ENCODE measurements around the gene DMP1. TPM values are rescaled to one million over a fixed set of nuclear protein-coding genes. Genes with fewer than 3 reads are reported as not detected.

DMP1 gene
- total and polyA plus RNA-seq, 2 donors (not counting 3 experiments of a cell fraction or from before 2014, with no cell fraction given): not detected

- intact Hi-C loops (cut with micrococcal nuclease): no loop called here
- no peak overlapping the region for H3K9ac ChIP-seq (replicated peaks; ENCODE audit: extremely low read depth, insufficient read depth, low read length)
- CTCF ChIA-PET: no interaction called here
Observed at GRCh38 chr4:87669373-87669772, 19.3 kb downstream of the DMP1 start.

More at GRCh38 chr4:87669373-87669772, 19.3 kb downstream of the DMP1 start:
- no peaks in the 10 kb centered on the region for H3K36me3 ChIP-seq (ENCODE audit: control insufficient read depth in 2 of 2, extremely low read depth in 1 of 2, insufficient read depth in 2 of 2, low read length in 2 of 2)
- H3K9me3 ChIP-seq (replicated peaks; ENCODE audit: control insufficient read depth, insufficient read depth, low read length): no peaks in the 10 kb centered on the region
- no peaks in the 10 kb centered on the region for H3K79me2 ChIP-seq (ENCODE audit: control insufficient read depth, insufficient read depth, low read length)
- DNase-seq (ENCODE audit: low read depth, low spot score) (no peak), FAIRE-seq (no peak)
- no peaks in the 10 kb centered on the region for H4K20me1 ChIP-seq (replicated peaks; ENCODE audit: control insufficient read depth, extremely low read depth, insufficient read depth, low read length)
- no peak overlapping the region for H3K4me2 ChIP-seq (ENCODE audit: insufficient read depth, low read length)
- TF ChIP-seq FOS (IDR thresholded peaks at IDR 0.05; ENCODE audit: borderline replicate concordance, insufficient read depth, low read length): no peak
- TF ChIP-seq MAX (IDR thresholded peaks at IDR 0.05; ENCODE audit: insufficient read depth, insufficient read length): no peak
- no peak for TF ChIP-seq CTCF (IDR thresholded peaks at IDR 0.05; ENCODE audit: extremely low read depth in 1 of 2, insufficient read depth in 1 of 2, low read depth in 1 of 2, low read length in 2 of 2)
- no peak for TF ChIP-seq GATA2 (IDR thresholded peaks at IDR 0.05; ENCODE audit: insufficient read depth, insufficient read length, low read depth, low read length)
- no peak for TF ChIP-seq JUN (IDR thresholded peaks at IDR 0.05; ENCODE audit: borderline replicate concordance, insufficient read depth, insufficient read length, low read depth)
- dilution Hi-C loops (cut with MboI; ENCODE audit: extremely low pct_ligation_motif_present, low sequenced_read_pairs): no loop called here
- no TSS peak for BruUV-seq (replicated peaks)
- H3K27ac ChIP-seq (ENCODE audit: insufficient read depth, low read depth, low read length): no peak overlapping the region
- H3K4me1 ChIP-seq (ENCODE audit: control insufficient read depth, extremely low read depth, insufficient read depth, low read length): no peaks in the 10 kb centered on the region
- H3K4me3 ChIP-seq (replicated peaks in 1 of 3; ENCODE audit: insufficient read depth in 1 of 3, low read depth in 1 of 3, low read length in 3 of 3): no peak overlapping the region
- no peaks in the 10 kb centered on the region for H3K27me3 ChIP-seq (ENCODE audit: control insufficient read depth in 2 of 2, insufficient read depth in 2 of 2, low read length in 2 of 2)
- H2AFZ ChIP-seq (ENCODE audit: low read depth, low read length): no peak overlapping the region
- no peaks in the 10 kb centered on the region for H3K9me1 ChIP-seq (replicated peaks; ENCODE audit: control insufficient read depth, extremely low read depth, insufficient read depth, low read length)
- POLR2A ChIA-PET: no interaction called here

Measured in endothelial cell of umbilical vein (primary cell).